ENCODE measurements around the gene IDNK.

IDNK gene

DNA sequence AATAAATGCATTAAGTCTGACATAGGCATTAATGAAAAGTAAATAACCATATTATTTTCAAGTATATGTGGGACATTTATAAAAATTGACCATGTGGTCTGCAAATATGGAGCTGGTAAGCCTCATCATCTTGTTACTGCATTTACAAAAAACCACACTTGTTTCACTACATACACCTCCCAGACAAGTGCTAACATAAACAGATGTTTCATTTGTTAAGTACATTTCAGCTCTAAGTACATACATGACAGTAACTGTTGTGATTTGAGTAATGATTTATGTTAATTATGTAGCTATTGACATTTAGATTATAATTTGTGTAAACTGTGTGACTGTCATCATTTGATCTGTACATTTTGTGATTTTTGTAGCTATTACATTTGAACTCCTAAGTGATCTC is 13.9 kb downstream of the IDNK start:
- no peak for DNase-seq

DNA sequence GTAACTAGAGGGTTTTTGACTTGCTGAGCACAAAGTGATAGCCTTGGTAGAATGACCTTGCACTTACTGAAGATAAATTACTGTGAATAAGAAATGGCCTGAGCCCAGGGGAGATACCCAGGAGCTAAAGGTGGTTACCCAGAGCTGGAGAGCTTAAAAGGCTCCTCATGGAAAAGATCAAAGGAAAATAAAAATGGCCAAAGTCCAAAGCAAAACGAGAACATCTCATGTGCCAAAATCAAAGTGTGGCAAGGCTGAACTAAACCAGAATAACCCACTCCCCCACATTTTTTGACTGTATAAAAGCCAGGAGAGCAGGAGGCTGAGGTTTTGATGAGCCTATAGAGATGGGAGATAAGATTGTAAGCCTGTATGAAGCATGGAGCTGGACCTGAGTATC is 14.4 kb downstream of the IDNK start:
- DNase-seq, result no peak

DNA sequence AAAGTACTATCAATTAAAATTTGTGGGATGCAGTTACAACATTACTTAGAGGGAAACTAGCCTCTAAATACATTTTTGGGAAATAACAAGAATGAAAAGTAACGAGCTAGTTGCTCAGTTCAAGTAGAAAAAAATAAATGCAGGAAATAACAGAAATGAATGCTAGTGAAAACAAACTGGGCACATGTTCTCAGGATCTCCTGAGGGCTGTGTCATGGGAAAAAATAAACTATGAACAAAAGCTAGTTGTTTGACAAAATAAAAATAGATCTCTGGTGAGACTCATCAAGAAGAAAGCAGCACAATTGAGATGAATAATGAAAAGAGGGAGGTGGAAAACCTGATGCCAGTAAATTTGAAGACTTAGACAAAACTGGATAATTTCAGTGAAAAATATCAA is 16.3 kb downstream of the IDNK start:
- DNase-seq, result no peak

DNA sequence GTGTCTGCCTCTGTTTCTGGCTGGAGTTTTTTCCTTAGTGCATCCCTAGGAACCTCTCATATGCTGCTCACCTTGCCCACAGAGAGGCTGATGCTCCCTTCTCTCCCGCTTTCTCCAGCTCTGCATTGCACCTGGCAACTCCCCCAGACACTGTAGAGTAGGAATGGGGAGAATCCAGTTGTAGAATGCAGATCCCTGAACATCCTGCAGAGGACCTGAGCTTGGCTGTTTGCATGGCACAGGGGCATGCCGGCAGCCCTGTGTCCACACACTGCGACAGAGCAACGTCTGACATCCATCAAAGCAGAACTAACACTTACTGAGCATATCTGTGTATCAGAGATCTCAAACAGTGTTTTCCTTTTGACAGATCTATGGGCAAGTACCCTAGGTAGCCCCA is 19.9 kb downstream of the IDNK start:
- no peak for DNase-seq

DNA sequence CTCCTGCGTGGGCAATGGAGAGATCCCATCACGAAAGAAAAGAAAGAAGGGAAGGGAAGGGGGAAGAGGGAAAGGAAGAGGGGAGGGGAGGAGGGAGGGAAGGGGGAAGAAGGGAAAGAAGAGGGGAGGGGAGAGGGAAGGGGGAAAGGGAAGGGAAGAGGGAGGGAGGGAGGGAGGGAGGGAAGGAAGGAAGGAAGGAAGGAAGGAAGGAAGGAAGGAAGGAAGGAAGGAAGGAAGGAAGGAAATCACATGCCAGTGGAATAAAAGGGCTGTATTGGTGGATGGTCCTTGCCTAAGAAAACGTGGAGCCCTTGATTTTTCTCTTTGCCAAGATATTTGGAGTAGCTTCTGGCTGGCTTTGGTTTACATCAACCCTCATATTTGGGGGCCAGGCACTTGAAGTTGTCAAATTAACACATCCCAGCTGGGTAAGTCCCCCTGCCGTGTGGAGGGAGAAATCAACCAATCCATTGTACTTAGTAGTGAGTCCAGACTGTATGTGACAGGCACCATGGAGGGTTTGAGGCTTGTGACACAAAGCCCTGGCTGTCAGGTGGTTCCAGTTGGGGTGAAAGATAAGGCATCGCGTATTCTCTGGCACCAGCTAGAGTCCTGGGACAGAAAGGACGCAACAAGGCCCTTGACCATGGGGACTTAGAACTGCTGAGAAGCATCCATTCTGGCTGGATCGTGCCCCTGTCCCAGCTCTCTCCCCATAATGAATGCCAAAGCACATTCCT is 23.7 kb downstream of the IDNK start:
- DNase-seq, result no peak

DNA sequence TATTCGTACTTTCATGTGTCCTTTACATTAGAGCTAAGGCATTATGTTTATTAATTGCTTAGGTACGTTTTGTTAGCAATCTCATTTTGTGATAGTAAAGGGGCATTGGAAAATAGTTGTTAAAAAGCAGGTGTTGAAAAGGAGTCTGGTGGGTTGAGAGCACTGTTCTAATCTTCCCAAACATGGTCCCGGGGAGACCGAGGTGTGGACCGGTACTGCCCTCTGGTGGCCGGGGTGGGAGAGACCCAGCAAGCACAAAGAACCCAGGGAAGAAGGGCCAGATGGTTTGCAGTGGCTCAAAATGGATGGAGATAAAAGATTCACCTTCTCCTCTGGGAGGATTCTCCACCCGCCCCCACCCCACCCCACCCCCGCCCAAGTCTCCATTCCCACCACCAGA is 26.1 kb downstream of the IDNK start:
- peak; percentile 34 for DNase-seq

DNA sequence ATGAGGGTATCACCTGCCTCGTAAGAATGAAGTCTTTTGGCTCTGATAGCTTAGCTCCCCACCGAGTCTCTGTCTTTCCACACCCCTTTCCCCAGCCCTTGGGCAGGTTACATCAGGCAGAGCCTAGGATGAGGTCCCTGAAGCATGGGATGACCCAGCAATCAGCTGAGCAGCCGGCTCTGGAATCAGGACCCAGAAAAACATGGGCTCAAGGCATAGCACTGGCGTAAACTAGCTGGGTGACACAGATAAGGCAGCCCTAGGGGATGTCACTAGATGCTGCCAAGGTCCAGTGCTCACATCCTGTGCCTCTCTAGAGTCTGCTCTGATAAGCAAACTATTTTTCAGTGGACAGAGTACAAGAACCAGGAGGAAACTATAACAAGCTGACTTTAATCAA is 26.6 kb downstream of the IDNK start:
- DNase-seq, result no peak

DNA sequence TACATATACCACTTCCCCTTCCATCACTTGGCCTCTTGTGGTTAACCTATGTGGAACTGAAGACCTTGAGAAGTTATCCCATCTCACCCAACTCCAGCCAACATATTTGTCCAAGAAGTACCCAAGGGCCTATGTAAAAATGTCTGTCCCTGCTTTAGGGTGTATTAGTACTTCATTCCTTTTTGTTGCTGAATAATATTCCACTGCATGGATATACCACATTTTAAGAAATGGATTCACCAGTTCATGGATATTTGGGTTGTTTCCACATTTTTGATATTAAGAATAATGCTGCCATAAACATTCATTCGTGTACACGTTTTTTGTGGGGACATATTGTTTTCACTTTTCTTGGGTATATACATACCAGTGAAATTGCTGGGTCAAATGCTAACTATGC is 28.6 kb downstream of the IDNK start:
- DNase-seq, result no peak

DNA sequence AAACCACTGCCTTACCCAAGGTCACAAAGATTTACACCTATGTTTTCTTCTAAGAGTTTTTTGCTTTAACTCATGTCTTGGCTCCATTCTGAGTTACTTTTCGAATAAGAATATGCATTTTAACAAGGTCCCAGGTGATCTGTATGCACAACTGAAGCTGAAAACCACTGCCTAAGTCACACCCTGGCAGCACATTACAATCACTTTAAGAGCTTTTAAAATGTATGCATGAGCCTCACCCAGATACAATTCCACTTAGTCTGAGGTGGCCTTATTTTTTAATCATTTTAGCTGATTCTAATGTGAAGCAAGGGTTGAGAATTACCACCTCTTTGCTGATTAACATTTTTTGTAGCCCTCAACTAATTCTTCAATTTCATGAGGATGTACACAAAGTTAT is 29.5 kb downstream of the IDNK start:
- DNase-seq, result no peak

DNA sequence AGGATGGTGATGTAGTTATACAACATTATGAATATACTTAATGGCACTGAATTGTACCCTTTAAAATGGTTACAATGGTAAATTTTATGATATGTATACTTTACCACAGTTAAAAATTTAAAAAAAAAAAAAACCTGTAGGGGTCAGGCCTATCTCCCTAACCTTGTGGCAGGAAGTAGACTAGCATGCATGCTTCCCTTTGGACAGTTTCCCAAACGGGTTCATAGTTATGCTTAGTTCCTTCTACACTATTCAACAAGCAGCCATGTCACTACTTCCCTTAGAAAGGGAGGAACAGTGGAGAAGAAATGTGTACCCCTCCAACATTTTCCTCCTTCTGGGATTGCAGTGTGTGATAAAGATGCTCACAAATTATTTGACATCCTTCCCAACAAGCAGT is 32.5 kb downstream of the IDNK start:
- no peak for DNase-seq

DNA sequence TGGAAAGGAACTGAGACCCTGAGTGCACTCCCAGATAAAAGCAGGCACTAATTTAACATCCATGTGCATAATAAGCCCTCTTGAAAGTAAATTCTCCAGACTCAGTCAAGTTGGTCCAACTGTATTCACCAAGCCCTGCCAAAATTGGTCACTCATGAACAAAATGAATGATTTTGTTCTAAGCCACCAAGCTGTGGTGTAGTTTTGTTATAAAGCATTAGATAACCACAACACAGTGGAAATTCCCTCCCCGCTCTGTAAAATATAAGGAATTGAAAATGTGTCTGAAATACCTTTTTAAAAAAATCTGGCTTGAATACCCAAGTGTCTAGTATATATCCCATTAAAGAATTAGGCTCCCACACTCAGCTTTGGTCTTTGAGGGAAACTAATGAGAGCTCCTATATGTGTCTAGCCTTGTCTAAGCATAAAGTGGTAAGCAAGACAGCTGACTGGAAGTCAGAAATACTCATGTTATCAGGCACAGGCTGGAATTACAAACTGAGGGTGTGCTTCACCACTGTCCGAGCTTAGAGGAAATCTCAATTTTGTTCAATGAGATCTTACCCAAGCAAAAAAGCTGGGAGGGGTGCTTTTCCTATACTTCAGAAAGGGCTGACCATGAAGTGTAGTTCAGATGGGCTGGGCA is 33.2 kb downstream of the IDNK start:
- DNase-seq, result no peak

DNA sequence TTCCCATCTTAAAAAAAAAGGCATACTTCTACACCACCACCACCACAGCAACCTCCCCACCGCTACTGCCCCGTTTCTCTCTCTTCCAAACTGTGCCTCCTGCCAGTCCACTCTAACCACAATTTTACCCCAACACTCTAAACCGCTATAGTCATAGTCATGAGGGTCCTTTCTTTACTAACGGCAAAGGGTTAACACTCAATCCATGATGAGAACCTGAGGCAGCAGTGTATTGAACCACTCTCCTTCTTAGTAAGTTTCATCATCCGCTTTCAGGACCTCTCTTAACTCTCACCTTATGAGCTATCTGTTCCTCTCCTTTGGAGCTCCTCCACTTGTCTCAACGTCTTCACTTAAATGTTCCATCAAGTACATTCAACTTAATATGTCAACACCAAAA is 34.0 kb downstream of the IDNK start:
- no peak for DNase-seq

DNA sequence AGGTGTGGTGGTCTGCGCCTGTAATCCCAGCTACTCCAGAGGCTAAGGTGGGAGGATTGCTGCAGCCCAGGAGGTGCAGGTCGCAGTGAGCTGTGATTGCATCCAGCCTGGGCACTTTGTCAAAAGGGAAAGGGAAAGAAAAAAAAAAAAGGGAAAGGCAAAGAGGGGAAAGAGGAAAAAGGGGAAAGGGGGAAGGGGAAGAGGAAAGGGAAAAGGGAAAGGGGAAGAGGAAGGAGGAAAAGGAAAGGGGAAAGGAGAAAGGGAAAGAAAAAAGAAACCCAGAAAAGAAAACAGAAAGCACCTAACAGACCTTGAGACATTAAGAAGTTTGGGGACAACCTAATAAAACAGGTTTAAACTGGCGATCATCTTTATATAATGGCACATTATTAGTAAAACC is 40.0 kb downstream of the IDNK start:
- no peak for DNase-seq

DNA sequence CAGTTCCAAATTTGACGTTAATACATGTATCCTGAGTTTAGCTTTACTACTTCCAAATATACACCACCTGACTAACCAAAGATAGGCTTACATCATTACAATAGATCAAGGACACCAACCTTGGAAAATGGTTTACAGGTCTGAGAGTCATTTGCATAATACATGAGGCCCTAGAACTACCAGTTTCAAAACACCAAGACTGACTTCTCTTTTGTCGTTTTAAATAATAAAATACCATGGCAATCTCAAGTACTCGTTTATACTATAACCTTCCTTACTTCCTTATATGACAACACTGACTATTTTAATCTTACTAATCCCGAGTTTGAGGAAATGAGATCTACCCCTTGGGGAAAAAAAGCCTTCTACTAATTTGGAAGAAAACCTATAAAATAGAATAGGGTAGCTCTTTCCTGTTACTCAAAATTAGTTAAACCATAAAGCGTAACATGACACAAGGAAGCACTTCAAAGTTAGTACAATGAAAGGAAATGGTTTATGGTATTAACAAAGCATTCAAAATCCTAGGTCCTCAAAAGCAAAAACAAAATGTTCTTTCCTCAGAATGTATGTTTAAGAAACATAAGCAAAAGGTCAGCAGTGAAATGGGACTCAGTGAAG is 42.7 kb downstream of the IDNK start:
- DNase-seq, result no peak

DNA sequence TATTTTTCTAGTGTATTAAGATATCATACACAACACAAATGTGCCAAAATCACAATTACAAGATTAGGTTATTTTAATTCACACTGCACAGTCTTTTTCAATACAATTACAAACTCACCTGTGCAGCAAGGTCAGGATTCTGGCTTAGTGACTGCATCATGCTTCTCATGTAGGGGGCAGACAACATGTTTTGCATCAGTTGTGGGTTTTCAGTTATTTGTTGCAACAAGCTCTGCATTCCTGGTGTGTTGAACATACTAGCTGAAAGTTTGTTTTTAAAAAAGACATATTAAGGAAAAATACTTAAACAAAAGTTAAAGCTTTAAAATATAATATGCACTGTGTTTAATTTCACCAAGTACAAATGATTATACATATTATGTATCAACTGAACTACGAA is 46.1 kb downstream of the IDNK start:
- DNase-seq, result no peak

DNA sequence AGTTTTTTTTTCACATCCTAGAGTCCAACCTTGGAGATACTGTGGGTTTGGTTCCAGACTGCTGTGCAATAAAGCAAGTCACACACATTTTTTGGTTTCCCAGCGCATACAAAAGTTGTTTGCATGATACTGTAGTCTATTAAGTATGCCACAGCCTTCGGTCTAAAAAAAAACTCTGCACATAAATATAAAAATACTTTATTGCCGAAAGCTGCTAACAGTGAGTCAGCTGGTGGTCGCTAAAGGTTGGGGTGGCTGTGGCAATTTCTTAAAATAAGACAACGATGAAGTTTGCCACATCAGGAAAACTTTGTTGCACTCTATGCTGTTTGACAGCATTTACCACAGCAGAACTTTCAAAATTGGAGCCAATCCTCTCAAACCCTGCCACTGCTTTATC is 47.4 kb downstream of the IDNK start:
- no peak for DNase-seq

DNA sequence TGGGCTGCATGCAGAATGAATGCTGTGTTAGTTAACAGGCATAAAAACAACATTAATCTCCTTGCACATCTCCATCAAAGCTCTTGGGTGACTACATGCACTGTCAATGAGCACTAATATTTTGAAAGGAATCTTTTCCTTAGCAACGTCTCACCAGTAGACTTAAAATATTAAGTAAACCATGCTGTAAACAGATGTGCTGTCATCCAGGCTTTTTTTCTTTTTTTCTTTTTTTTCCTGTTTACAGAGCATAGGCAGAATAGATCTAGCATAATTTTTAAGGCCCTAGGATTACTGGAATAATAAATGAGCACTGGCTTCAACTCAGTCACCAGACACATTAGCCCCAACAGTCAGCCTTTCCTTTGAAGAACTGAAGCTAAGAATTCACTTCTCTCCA is 48.5 kb downstream of the IDNK start:
- no peak for DNase-seq

DNA sequence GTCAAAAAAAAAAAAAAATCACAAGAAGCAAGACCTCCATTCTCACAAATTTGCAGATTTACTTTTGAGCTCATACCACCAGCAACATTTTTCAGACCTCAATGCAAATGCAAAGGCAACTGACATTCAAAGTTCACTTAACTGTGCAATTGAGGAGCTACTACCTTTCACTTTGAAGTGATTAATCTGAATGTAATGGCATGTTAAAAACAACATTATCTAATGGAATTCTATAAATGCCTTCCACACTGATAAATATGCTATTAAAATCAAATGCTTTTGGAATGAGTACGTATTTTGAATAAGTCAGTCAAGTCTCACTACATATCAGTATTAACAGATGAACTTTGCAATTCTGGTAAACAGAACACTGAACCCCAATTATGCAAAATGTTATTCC is 52.5 kb downstream of the IDNK start:
- DNase-seq, result no peak

DNA sequence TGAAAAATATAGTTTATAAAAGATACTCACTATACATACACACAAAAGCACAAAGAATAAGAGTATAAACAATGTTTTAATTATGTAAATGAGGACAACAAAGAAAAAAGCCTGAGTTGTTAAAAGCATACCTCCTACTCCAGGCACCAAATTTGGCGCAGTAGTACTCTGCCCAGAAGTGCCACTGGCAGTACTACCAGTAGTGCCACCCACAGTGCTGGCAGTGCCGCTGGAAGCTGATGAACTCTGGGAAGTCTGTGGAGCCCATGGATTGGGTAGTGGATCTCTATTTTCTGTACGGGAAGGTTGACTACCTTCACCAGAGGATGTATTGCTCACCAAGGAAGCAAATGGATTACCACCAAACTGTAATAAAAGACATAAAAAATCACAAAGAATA is 54.7 kb downstream of the IDNK start:
- no peak for DNase-seq

DNA sequence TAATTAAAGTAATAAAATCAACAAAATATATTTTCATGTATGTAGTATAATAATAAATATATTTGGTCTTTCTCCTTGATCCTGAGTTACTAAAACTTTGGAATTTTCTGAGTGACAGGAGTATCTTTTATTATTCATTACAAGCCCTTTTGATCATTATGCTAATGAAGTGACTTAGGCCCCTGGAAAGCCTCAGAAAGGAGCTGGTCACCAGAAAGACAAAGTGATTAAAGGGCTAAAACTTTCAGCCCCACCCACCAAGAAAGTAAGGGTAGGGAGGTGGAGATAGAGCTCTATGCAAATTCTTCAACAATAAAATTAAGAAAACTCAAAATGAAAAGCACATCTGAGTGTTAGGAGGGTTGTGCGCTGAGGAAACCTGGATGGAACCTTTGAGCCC is 57.3 kb downstream of the IDNK start:
- DNase-seq, result no peak

DNA sequence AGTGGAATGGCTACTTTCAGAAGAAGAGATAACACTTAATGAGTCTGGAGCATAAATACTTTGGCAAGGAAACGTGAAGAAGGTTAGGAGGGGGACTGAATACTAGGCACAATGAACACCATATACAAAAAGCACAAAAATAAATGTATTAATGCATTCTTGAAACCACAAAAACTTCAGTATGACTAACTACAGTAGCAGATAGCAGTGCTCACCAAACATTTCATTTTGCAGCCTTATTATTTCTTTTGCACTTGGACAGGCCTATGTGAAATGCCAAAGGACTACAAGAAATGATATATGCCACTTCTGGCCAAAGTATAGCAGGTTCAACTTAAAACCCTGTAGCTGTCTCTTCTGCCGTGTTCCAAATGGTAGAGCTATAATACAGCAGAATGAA is 58.5 kb downstream of the IDNK start:
- no peak for DNase-seq

DNA sequence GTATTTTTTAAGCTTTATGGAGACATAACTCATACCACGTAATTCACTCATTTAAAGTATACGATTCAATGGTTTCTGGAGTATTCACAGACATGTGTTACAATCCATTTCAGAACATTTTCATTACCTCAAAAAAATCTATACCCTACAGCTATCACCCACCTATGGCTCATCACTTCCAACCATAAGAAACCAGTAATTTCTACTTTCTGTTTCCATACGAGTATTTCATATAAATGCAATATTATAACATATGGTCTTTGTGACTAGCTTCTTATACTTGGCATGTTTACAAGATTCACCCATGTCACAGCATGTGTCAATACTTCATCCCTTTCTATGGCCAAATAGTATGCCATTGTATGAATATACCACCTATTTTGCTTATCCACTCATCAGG is 66.0 kb downstream of the IDNK start:
- DNase-seq, result no peak

DNA sequence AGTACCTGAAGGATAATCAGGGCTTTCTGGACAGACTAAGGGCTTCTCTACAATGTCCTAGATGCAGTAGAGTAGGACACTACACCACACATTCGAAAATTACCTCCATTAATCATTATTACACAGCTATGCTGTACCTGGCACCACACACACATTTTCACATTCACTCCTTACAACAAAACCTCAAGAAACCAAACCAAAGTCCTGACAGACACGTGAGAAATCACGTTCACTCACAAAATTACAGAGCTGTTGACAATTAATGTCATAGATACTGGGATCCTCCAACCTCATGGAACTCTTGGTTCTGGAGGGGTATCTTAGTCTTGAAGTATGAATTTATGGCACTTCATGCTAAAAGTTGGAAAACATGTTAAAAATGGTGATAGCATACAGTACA is 68.5 kb downstream of the IDNK start:
- DNase-seq, result no peak

Measured in 8988T (cell line).